ENCODE measurements around the gene TCF7L2. TPM values are rescaled to one million over a fixed set of nuclear protein-coding genes. Genes with fewer than 3 reads are reported as not detected.
A peak's percentile ranks its signal among the peaks of the same experiment; 100 is the strongest.

TCF7L2 gene
- total and polyA plus RNA-seq, 2 donors, result 1.4 to 11.1 TPM

GRCh38 chr10:113056441-113057021 is 106.5 kb downstream of the TCF7L2 start:
- H3K36me3 ChIP-seq (ENCODE audit: control insufficient read depth in 2 of 2, insufficient read depth in 2 of 2, low read length in 1 of 2), result no peaks in the 10 kb centered on the region
- WGBS, result 94% methylated on average over 10 of the region's 10 CpGs
- H3K27me3 ChIP-seq (ENCODE audit: control insufficient read depth in 2 of 2, insufficient read depth in 1 of 2, low read length in 1 of 2), result no peaks in the 10 kb centered on the region
- H3K4me1 ChIP-seq (ENCODE audit: control insufficient read depth in 2 of 2, insufficient read depth in 2 of 2, low read length in 2 of 2), result peaks cover 15 to 40% of the 10 kb centered on the region in 2 donors
- H3K4me3 ChIP-seq (ENCODE audit: low read length in 2 of 2), result no peak overlapping the region
- H3K9me3 ChIP-seq (ENCODE audit: control insufficient read depth in 2 of 2, insufficient read depth in 1 of 2, low read length in 1 of 2), result no peaks in the 10 kb centered on the region
- no peak for DNase-seq (ENCODE audit: low read depth in 6 of 9, low spot score in 9 of 9)
- H3K27ac ChIP-seq (ENCODE audit: low read depth in 1 of 2, low read length in 1 of 2), result no peak overlapping the region

- no peak overlapping the region for H3K27ac ChIP-seq (ENCODE audit: low read depth in 1 of 2, low read length in 1 of 2)
- no peak overlapping the region for H3K4me3 ChIP-seq (ENCODE audit: low read length in 2 of 2)
- no peaks in the 10 kb centered on the region for H3K27me3 ChIP-seq (ENCODE audit: control insufficient read depth in 2 of 2, insufficient read depth in 1 of 2, low read length in 1 of 2)
- 93% methylated on average over 6 of the region's 6 CpGs for WGBS
- H3K36me3 ChIP-seq (ENCODE audit: control insufficient read depth in 2 of 2, insufficient read depth in 2 of 2, low read length in 1 of 2), result no peaks in the 10 kb centered on the region
- no peak for DNase-seq (ENCODE audit: low read depth in 6 of 9, low spot score in 9 of 9)
- peaks cover 15 to 34% of the 10 kb centered on the region in 2 donors for H3K4me1 ChIP-seq (ENCODE audit: control insufficient read depth in 2 of 2, insufficient read depth in 2 of 2, low read length in 2 of 2)
- H3K9me3 ChIP-seq (ENCODE audit: control insufficient read depth in 2 of 2, insufficient read depth in 1 of 2, low read length in 1 of 2), result no peaks in the 10 kb centered on the region
Measured at GRCh38 chr10:113057948-113058522, 108.0 kb downstream of the TCF7L2 start.

GRCh38 chr10:113058523-113059370 is 108.7 kb downstream of the TCF7L2 start:
- WGBS, result 84% methylated on average over 19 of the region's 19 CpGs
- no peak overlapping the region for H3K4me3 ChIP-seq (ENCODE audit: low read length in 2 of 2)
- H3K9me3 ChIP-seq (ENCODE audit: control insufficient read depth in 2 of 2, insufficient read depth in 1 of 2, low read length in 1 of 2), result no peaks in the 10 kb centered on the region
- peaks cover 15 to 32% of the 10 kb centered on the region in 2 donors for H3K4me1 ChIP-seq (ENCODE audit: control insufficient read depth in 2 of 2, insufficient read depth in 2 of 2, low read length in 2 of 2)
- H3K27ac ChIP-seq (ENCODE audit: low read depth in 1 of 2, low read length in 1 of 2), result peak overlapping the region in 1 of 2 donors; percentile 7
- no peaks in the 10 kb centered on the region for H3K36me3 ChIP-seq (ENCODE audit: control insufficient read depth in 2 of 2, insufficient read depth in 2 of 2, low read length in 1 of 2)
- no peak for DNase-seq (ENCODE audit: low read depth in 6 of 9, low spot score in 9 of 9)
- no peaks in the 10 kb centered on the region for H3K27me3 ChIP-seq (ENCODE audit: control insufficient read depth in 2 of 2, insufficient read depth in 1 of 2, low read length in 1 of 2)

GRCh38 chr10:113059371-113059780 is 109.3 kb downstream of the TCF7L2 start:
- peak in 1 of 9 donors; percentile 12 for DNase-seq (ENCODE audit: low read depth in 6 of 9, low spot score in 9 of 9)
- H3K27ac ChIP-seq (ENCODE audit: low read depth in 1 of 2, low read length in 1 of 2), result peak overlapping the region in 1 of 2 donors; percentile 26

GRCh38 chr10:113060201-113061053 is 110.4 kb downstream of the TCF7L2 start:
- peak in 8 of 9 donors; percentile 20 to 76 (median 38) for DNase-seq (ENCODE audit: low read depth in 6 of 9, low spot score in 9 of 9)
- no peaks in the 10 kb centered on the region for H3K9me3 ChIP-seq (ENCODE audit: control insufficient read depth in 2 of 2, insufficient read depth in 1 of 2, low read length in 1 of 2)
- peaks cover 0 to 2% of the 10 kb centered on the region in 2 donors for H3K36me3 ChIP-seq (ENCODE audit: control insufficient read depth in 2 of 2, insufficient read depth in 2 of 2, low read length in 1 of 2)
- H3K4me3 ChIP-seq (ENCODE audit: low read length in 2 of 2), result peak overlapping the region; percentile 0 to 26
- peaks cover 15 to 32% of the 10 kb centered on the region in 2 donors for H3K4me1 ChIP-seq (ENCODE audit: control insufficient read depth in 2 of 2, insufficient read depth in 2 of 2, low read length in 2 of 2)
- no peaks in the 10 kb centered on the region for H3K27me3 ChIP-seq (ENCODE audit: control insufficient read depth in 2 of 2, insufficient read depth in 1 of 2, low read length in 1 of 2)
- H3K27ac ChIP-seq (ENCODE audit: low read depth in 1 of 2, low read length in 1 of 2), result peak overlapping the region; percentile 26 to 80
- WGBS, result 55% methylated on average over 15 of the region's 15 CpGs

More at GRCh38 chr10:113059371-113059780, 109.3 kb downstream of the TCF7L2 start:
- H3K27me3 ChIP-seq (ENCODE audit: control insufficient read depth in 2 of 2, insufficient read depth in 1 of 2, low read length in 1 of 2), result no peaks in the 10 kb centered on the region
- no peaks in the 10 kb centered on the region for H3K9me3 ChIP-seq (ENCODE audit: control insufficient read depth in 2 of 2, insufficient read depth in 1 of 2, low read length in 1 of 2)
- H3K4me1 ChIP-seq (ENCODE audit: control insufficient read depth in 2 of 2, insufficient read depth in 2 of 2, low read length in 2 of 2), result peaks cover 15 to 32% of the 10 kb centered on the region in 2 donors
- 86% methylated on average over 8 of the region's 8 CpGs for WGBS
- H3K36me3 ChIP-seq (ENCODE audit: control insufficient read depth in 2 of 2, insufficient read depth in 2 of 2, low read length in 1 of 2), result no peaks in the 10 kb centered on the region
- no peak overlapping the region for H3K4me3 ChIP-seq (ENCODE audit: low read length in 2 of 2)

- Histone ChIP-seq H3K27ac (ENCODE audit: low read depth in 1 of 2, low read length in 1 of 2) (peak overlapping the region in 1 of 2 donors; percentile 80), H3K27me3 (ENCODE audit: control insufficient read depth in 2 of 2, insufficient read depth in 1 of 2, low read length in 1 of 2) (no peaks in the 10 kb centered on the region), H3K4me1 (ENCODE audit: control insufficient read depth in 2 of 2, insufficient read depth in 2 of 2, low read length in 2 of 2) (peaks cover 15 to 32% of the 10 kb centered on the region in 2 donors), H3K4me3 (ENCODE audit: low read length in 2 of 2) (no peak overlapping the region), H3K9me3 (ENCODE audit: control insufficient read depth in 2 of 2, insufficient read depth in 1 of 2, low read length in 1 of 2) (no peaks in the 10 kb centered on the region), H3K36me3 (ENCODE audit: control insufficient read depth in 2 of 2, insufficient read depth in 2 of 2, low read length in 1 of 2) (peaks cover 0 to 2% of the 10 kb centered on the region in 2 donors)
- WGBS, result 96% methylated on average over 7 of the region's 7 CpGs
- DNase-seq (ENCODE audit: low read depth in 6 of 9, low spot score in 9 of 9), result no peak
Measured at GRCh38 chr10:113061054-113061430, 111.0 kb downstream of the TCF7L2 start.

GRCh38 chr10:113061557-113061956 is 111.5 kb downstream of the TCF7L2 start:
- no peaks in the 10 kb centered on the region for H3K27me3 ChIP-seq (ENCODE audit: control insufficient read depth in 2 of 2, insufficient read depth in 1 of 2, low read length in 1 of 2)
- no peak overlapping the region for H3K4me3 ChIP-seq (ENCODE audit: low read length in 2 of 2)
- WGBS, result 96% methylated on average over 10 of the region's 10 CpGs
- H3K9me3 ChIP-seq (ENCODE audit: control insufficient read depth in 2 of 2, insufficient read depth in 1 of 2, low read length in 1 of 2), result no peaks in the 10 kb centered on the region
- peaks cover 0 to 2% of the 10 kb centered on the region in 2 donors for H3K36me3 ChIP-seq (ENCODE audit: control insufficient read depth in 2 of 2, insufficient read depth in 2 of 2, low read length in 1 of 2)
- DNase-seq (ENCODE audit: low read depth in 6 of 9, low spot score in 9 of 9), result no peak
- peaks cover 15 to 32% of the 10 kb centered on the region in 2 donors for H3K4me1 ChIP-seq (ENCODE audit: control insufficient read depth in 2 of 2, insufficient read depth in 2 of 2, low read length in 2 of 2)
- H3K27ac ChIP-seq (ENCODE audit: low read depth in 1 of 2, low read length in 1 of 2), result no peak overlapping the region

- DNase-seq (ENCODE audit: low read depth in 6 of 9, low spot score in 9 of 9), result no peak
- 93% methylated on average over 14 of the region's 14 CpGs for WGBS
- H3K27ac ChIP-seq (ENCODE audit: low read depth in 1 of 2, low read length in 1 of 2), result no peak overlapping the region
- H3K36me3 ChIP-seq (ENCODE audit: control insufficient read depth in 2 of 2, insufficient read depth in 2 of 2, low read length in 1 of 2), result peaks cover 0 to 2% of the 10 kb centered on the region in 2 donors
- H3K9me3 ChIP-seq (ENCODE audit: control insufficient read depth in 2 of 2, insufficient read depth in 1 of 2, low read length in 1 of 2), result no peaks in the 10 kb centered on the region
- no peak overlapping the region for H3K4me3 ChIP-seq (ENCODE audit: low read length in 2 of 2)
- H3K4me1 ChIP-seq (ENCODE audit: control insufficient read depth in 2 of 2, insufficient read depth in 2 of 2, low read length in 2 of 2), result peaks cover 15 to 28% of the 10 kb centered on the region in 2 donors
- H3K27me3 ChIP-seq (ENCODE audit: control insufficient read depth in 2 of 2, insufficient read depth in 1 of 2, low read length in 1 of 2), result no peaks in the 10 kb centered on the region
Measured at GRCh38 chr10:113063043-113063967, 113.3 kb downstream of the TCF7L2 start.
